ENCODE data around the gene PIGO. TPM values are rescaled to one million over a fixed set of nuclear protein-coding genes. Genes with fewer than 3 reads are reported as not detected.
A peak's percentile ranks its signal among the peaks of the same experiment; 100 is the strongest.

PIGO gene
- total RNA-seq, 4 donors from 2014 or later, result 9.1 to 12.5 (median 10.1) TPM

GRCh38 chr9:35071814-35072460, 24.5 kb downstream of the PIGO start:
- no peaks in the 10 kb centered on the region for H3K27me3 ChIP-seq
- WGBS, result under 1% methylated on average over 53 of the region's 79 CpGs
- peak overlapping the region; percentile 98 to 100 (median 100) for H3K27ac ChIP-seq (replicated peaks in 1 of 4)
- H3K4me3 ChIP-seq, result peak overlapping the region; percentile 85 to 100 (median 92)
- H3K4me1 ChIP-seq, result peaks cover 37 to 52% (median 47%) of the 10 kb centered on the region in 4 donors
- H3K9me3 ChIP-seq, result no peaks in the 10 kb centered on the region
- peak; percentile 20 to 37 (median 34) for TF ChIP-seq CTCF (IDR thresholded peaks at IDR 0.05)
- peak; percentile 76 for TF ChIP-seq POLR2A (IDR thresholded peaks at IDR 0.05; ENCODE audit: low read depth)
- TF ChIP-seq POLR2AphosphoS5 (IDR thresholded peaks at IDR 0.05), result peak; percentile 66 to 67
- TF ChIP-seq EP300 (IDR thresholded peaks at IDR 0.05), result no peak
- DNase-seq (ENCODE audit: extremely low spot score), result peak; percentile 95
- intact Hi-C loops (cut with DNase I), result loop anchor here (5.0 kb wide), 1 partner anchor 85 kb away; the partner anchor contains the start of gene DNAJB5
- peaks cover 11 to 45% (median 26%) of the 10 kb centered on the region in 4 donors for H3K36me3 ChIP-seq

- peak overlapping the region; percentile 98 to 100 (median 100) for H3K27ac ChIP-seq (replicated peaks in 1 of 4)
- intact Hi-C loops (cut with DNase I), result loop anchor here (5.0 kb wide), 1 partner anchor 84 kb away; the partner anchor contains the start of gene DNAJB5
These were observed 25.3 kb downstream of the PIGO start for GRCh38 chr9:35070823-35071813.

GRCh38 chr9:35069020-35069419, 27.4 kb downstream of the PIGO start:
- DNase-seq (ENCODE audit: extremely low spot score), result no peak
- Histone ChIP-seq H3K27ac (replicated peaks in 1 of 4) (peak overlapping the region in 3 of 4 donors; percentile 24 to 100 (median 100)), H3K9me3 (no peaks in the 10 kb centered on the region), H3K27me3 (no peaks in the 10 kb centered on the region), H3K4me3 (no peak overlapping the region), H3K4me1 (peaks cover 37 to 54% (median 47%) of the 10 kb centered on the region in 4 donors), H3K36me3 (peaks cover 41 to 45% (median 42%) of the 10 kb centered on the region in 4 donors)
- WGBS, result 65% methylated on average over 4 of the region's 4 CpGs
- TF ChIP-seq CTCF (IDR thresholded peaks at IDR 0.05) (no peak), EP300 (IDR thresholded peaks at IDR 0.05) (no peak), POLR2AphosphoS5 (IDR thresholded peaks at IDR 0.05) (no peak), POLR2A (IDR thresholded peaks at IDR 0.05; ENCODE audit: low read depth) (no peak)
- intact Hi-C loops (cut with DNase I), result no loop called here

More at GRCh38 chr9:35070823-35071813, 25.3 kb downstream of the PIGO start:
- whole genome bisulfite sequencing, result under 1% methylated on average over 16 of the region's 20 CpGs
- Histone ChIP-seq H3K27me3 (no peaks in the 10 kb centered on the region), H3K4me1 (peaks cover 37 to 54% (median 47%) of the 10 kb centered on the region in 4 donors), H3K4me3 (peak overlapping the region; percentile 85 to 100 (median 92)), H3K36me3 (peaks cover 20 to 45% (median 30%) of the 10 kb centered on the region in 4 donors), H3K9me3 (no peaks in the 10 kb centered on the region)
- DNase-seq (ENCODE audit: extremely low spot score), result no peak
- TF ChIP-seq POLR2AphosphoS5 (IDR thresholded peaks at IDR 0.05), result no peak
- no peak for TF ChIP-seq CTCF (IDR thresholded peaks at IDR 0.05)
- no peak for TF ChIP-seq EP300 (IDR thresholded peaks at IDR 0.05)
- no peak for TF ChIP-seq POLR2A (IDR thresholded peaks at IDR 0.05; ENCODE audit: low read depth)

- no peak for DNase-seq (ENCODE audit: extremely low spot score)
- WGBS, result 79% methylated on average over 1 of the region's 1 CpG
- H3K9me3 ChIP-seq, result no peaks in the 10 kb centered on the region
- intact Hi-C loops (cut with DNase I), result no loop called here
- peaks cover 60 to 63% (median 62%) of the 10 kb centered on the region in 4 donors for H3K36me3 ChIP-seq
- peaks cover 33 to 45% (median 42%) of the 10 kb centered on the region in 4 donors for H3K4me1 ChIP-seq
- no peak for TF ChIP-seq POLR2AphosphoS5 (IDR thresholded peaks at IDR 0.05)
- no peak for TF ChIP-seq POLR2A (IDR thresholded peaks at IDR 0.05; ENCODE audit: low read depth)
- no peak for TF ChIP-seq CTCF (IDR thresholded peaks at IDR 0.05)
- no peak for TF ChIP-seq EP300 (IDR thresholded peaks at IDR 0.05)
- no peak overlapping the region for H3K4me3 ChIP-seq
- no peak overlapping the region for H3K27ac ChIP-seq (replicated peaks in 1 of 4)
- H3K27me3 ChIP-seq, result no peaks in the 10 kb centered on the region
These were observed 29.3 kb downstream of the PIGO start for GRCh38 chr9:35067056-35067455.

Data from esophagus muscularis mucosa (tissue), 4 donors.